GM23338 (cell line): ENCODE results near the gene LCNL1. TPM values are rescaled to one million over a fixed set of nuclear protein-coding genes. Genes with fewer than 3 reads are reported as not detected.

Source experiments
- ATAC-seq: fragments of 200-7000 bp; cut with Tn5 transposase; 3 replicates; pipeline ENCODE4 v1.9.1; 2020
- DNase-seq: peaks from one replicate; pipeline ENCODE4 v3.0.0-alpha.2; 2015; ENCODE audit warnings: low spot score
- H2AFZ ChIP-seq: fragments of 200-600 bp; sonication (generic); 2 replicates; pipeline ENCODE4 v1.8.0; 2016; ENCODE audit warnings: antibody characterized with exemption, mild to moderate bottlenecking, moderate library complexity
- H3F3A ChIP-seq: fragments of 200-600 bp; sonication (generic); replicated peaks from 2 replicates; pipeline ENCODE4 v1.8.0; 2017; ENCODE audit warnings: antibody characterized with exemption, mixed run types, low read depth
- H3K27ac ChIP-seq: fragments of 200-600 bp; sonication (generic); 2 replicates; pipeline ENCODE4 v1.6.1; 2016; ENCODE audit warnings: low read depth
- H3K27me3 ChIP-seq: fragments of 200-600 bp; sonication (generic); 2 replicates; pipeline ENCODE4 v1.8.0; 2016; ENCODE audit warnings: mild to moderate bottlenecking, mixed run types, moderate library complexity; ENCODE audit not compliant: insufficient read depth
- H3K36me3 ChIP-seq: fragments of 200-600 bp; sonication (generic); 2 replicates; pipeline ENCODE4 v1.8.0; 2016; ENCODE audit warnings: mild to moderate bottlenecking; ENCODE audit not compliant: insufficient read depth
- H3K4me1 ChIP-seq: fragments of 200-600 bp; sonication (generic); 2 replicates; pipeline ENCODE4 v1.8.0; 2016; ENCODE audit warnings: mild to moderate bottlenecking, moderate library complexity; ENCODE audit not compliant: insufficient read depth
- H3K4me2 ChIP-seq: fragments of 200-600 bp; sonication (generic); 2 replicates; pipeline ENCODE4 v1.7.1; 2017; ENCODE audit warnings: mixed run types
- H3K4me3 ChIP-seq: fragments of 200-600 bp; sonication (generic); 2 replicates; pipeline ENCODE4 v1.6.1; 2016; ENCODE audit warnings: mixed run types
- H3K79me2 ChIP-seq: fragments of 200-600 bp; sonication (generic); replicated peaks from 2 replicates; pipeline ENCODE4 v1.8.0; 2017; ENCODE audit warnings: mild to moderate bottlenecking; ENCODE audit not compliant: insufficient read depth
- H3K9me2 ChIP-seq: fragments of 200-600 bp; sonication (generic); 2 replicates; pipeline ENCODE4 v1.8.0; 2017; ENCODE audit not compliant: insufficient read depth
- H4K20me1 ChIP-seq: fragments of 200-600 bp; sonication (generic); replicated peaks from 2 replicates; pipeline ENCODE4 v1.8.0; 2017; ENCODE audit warnings: mild to moderate bottlenecking; ENCODE audit not compliant: insufficient read depth
- H3K27ac Mint-ChIP-seq: 2 replicates; pipeline ENCODE4 v1.8.0; 2020; ENCODE audit warnings: inconsistent platforms, mild to moderate bottlenecking, moderate library complexity, mixed read lengths
- H3K27me3 Mint-ChIP-seq: 3 replicates; pipeline ENCODE4 v1.8.0; 2022; ENCODE audit warnings: low read depth, mild to moderate bottlenecking, moderate library complexity, mixed read lengths, inconsistent platforms; ENCODE audit not compliant: insufficient read depth, poor library complexity
- H3K36me3 Mint-ChIP-seq: 3 replicates; pipeline ENCODE4 v1.8.0; 2021; ENCODE audit warnings: low read depth, mild to moderate bottlenecking, inconsistent platforms, moderate library complexity, mixed read lengths
- H3K4me1 Mint-ChIP-seq: 3 replicates; pipeline ENCODE4 v1.8.0; 2020; ENCODE audit warnings: mild to moderate bottlenecking, inconsistent platforms, mixed read lengths
- H3K4me3 Mint-ChIP-seq: 3 replicates; pipeline ENCODE4 v1.8.0; 2021; ENCODE audit warnings: moderate library complexity, mild to moderate bottlenecking, inconsistent platforms, mixed read lengths
- H3K9me3 Mint-ChIP-seq: 3 replicates; pipeline ENCODE4 v1.8.0; 2020; ENCODE audit warnings: moderate library complexity, mild to moderate bottlenecking, inconsistent platforms, mixed read lengths
- CREB1 ChIP-seq: fragments of 250-450 bp; sonication (Bioruptor Pico); IDR thresholded peaks from 2 replicates; pipeline ENCODE4 v1.5.0; 2020; ENCODE audit warnings: low read depth, mild to moderate bottlenecking, moderate library complexity
- EZH2 ChIP-seq: fragments of 200-600 bp; sonication (generic); IDR thresholded peaks from one replicate; pipeline ENCODE4 v1.8.0; 2017; ENCODE audit warnings: antibody characterized with exemption, mild to moderate bottlenecking, low read depth; ENCODE audit not compliant: unreplicated experiment
- EZH2phosphoT487 ChIP-seq: fragments of 200-600 bp; sonication (generic); IDR thresholded peaks from one replicate; pipeline ENCODE4 v1.8.1; 2018; ENCODE audit warnings: antibody characterized with exemption; ENCODE audit not compliant: unreplicated experiment
- JUNB ChIP-seq: IDR thresholded peaks from one replicate; pipeline ENCODE4 v1.6.1; 2016; ENCODE audit warnings: antibody characterized with exemption; ENCODE audit not compliant: unreplicated experiment
- NANOG ChIP-seq: IDR thresholded peaks from 2 replicates; pipeline ENCODE4 v1.6.1; 2016; ENCODE audit warnings: antibody characterized with exemption, borderline replicate concordance
- POLR2AphosphoS5 ChIP-seq: IDR thresholded peaks from 2 replicates; pipeline ENCODE4 v1.6.1; 2016; ENCODE audit warnings: antibody characterized with exemption, low read depth
- STAT1 ChIP-seq: IDR thresholded peaks from one replicate; pipeline ENCODE4 v1.6.1; 2016; ENCODE audit warnings: antibody characterized with exemption; ENCODE audit not compliant: unreplicated experiment
- ZNF114 ChIP-seq: fragments of 250-450 bp; sonication (Bioruptor Pico); IDR thresholded peaks from 2 replicates; pipeline ENCODE4 v1.5.0; 2020; ENCODE audit warnings: mild to moderate bottlenecking, moderate library complexity
- ZNF331 ChIP-seq: fragments of 250-450 bp; sonication (Bioruptor Pico); IDR thresholded peaks from 2 replicates; pipeline ENCODE4 v1.5.0; 2020; ENCODE audit warnings: low read depth, mild to moderate bottlenecking, moderate library complexity
- polyA plus RNA-seq: library from polyadenylated mRNA; unstranded; fragments of >200 nt; fragmentation: Nextera tagmentation; extraction: Ambion mirVana; gene quantifications from 2 replicates; pipeline ENCODE4 v1.2.1, GENCODE V29; 2016
- total RNA-seq: library from RNA; depleted of rRNA; stranded (reverse); fragments of >200 nt; shearing (Covaris generic); gene quantifications from 2 replicates; pipeline ENCODE4 v1.2.3, GENCODE V29; 2014
- TF ChIP-seq, protein P1 (sequence below): IDR thresholded peaks from 2 replicates; pipeline ENCODE4 v1.6.1; 2016; ENCODE audit warnings: antibody characterized with exemption
- TF ChIP-seq, protein P2 (sequence below), 2 experiments: fragments of 200-600 bp in 1 of 2; sonication (generic) in 1 of 2; conservative IDR thresholded peaks; 2 replicates each; pipeline versions ENCODE4 v1.5.1 to v1.6.1; 2016 to 2017; ENCODE audit warnings: antibody characterized with exemption in 2 of 2, low read depth in 2 of 2, mild to moderate bottlenecking in 2 of 2, moderate library complexity in 1 of 2
- TF ChIP-seq, protein P3 (sequence below): IDR thresholded peaks from one replicate; pipeline ENCODE4 v1.6.1; 2018; ENCODE audit warnings: antibody characterized with exemption; ENCODE audit not compliant: unreplicated experiment

Gene LCNL1
- total and polyA plus RNA-seq, 2 experiments from 2014 or later: 0.11 TPM; not detected in 1

DNA sequence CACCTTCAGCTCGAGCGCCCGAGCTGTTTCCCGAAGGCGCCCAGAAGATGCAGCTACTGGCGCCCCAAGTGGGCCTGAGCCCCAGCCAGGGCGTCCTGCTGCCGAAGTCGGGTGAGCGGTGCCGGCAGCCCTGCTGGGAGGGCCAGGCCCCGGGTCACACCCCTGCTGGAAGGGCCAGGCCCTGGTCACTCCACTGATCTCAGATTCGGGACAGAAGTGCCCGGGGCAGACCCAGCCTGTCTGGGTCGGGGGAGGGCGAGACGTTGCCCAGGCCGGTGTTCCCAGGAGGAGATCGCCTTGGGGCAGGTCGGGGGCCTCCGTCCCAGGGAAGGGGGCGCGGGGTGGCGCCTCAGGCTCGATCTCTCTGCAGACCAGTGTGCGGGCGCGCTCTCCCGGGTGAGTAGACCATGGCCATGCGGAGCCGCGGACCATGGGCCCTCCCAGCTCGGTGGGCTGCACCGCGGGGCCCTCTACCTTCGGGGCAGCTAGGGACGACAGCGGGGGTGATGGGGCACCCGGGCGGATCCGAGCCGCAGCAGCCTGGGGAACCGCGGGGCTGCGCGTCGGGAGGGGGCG is 2.3 kb downstream of the LCNL1 start:
- H3K27me3 ChIP-seq: peaks cover 39% of the 10 kb centered on the region
- peak overlapping the region; percentile 93 for H3K4me2 ChIP-seq
- DNase-seq (peak; percentile 53), ATAC-seq (peak; percentile 55)
- Mint-ChIP-seq H3K4me1 (no peaks in the 10 kb centered on the region; the same call in 2 of the 3 replicates), H3K9me3 (no peaks in the 10 kb centered on the region), H3K27ac (no peak overlapping the region), H3K36me3 (no peaks in the 10 kb centered on the region; the same call in 2 of the 3 replicates), H3K4me3 (peak overlapping the region; percentile 46; the same call in 2 of the 3 replicates), H3K27me3 (peaks cover 27% of the 10 kb centered on the region)
- H3F3A ChIP-seq: no peaks in the 10 kb centered on the region
- H2AFZ ChIP-seq: peak overlapping the region; percentile 94
- no peaks in the 10 kb centered on the region for H3K79me2 ChIP-seq
- no peaks in the 10 kb centered on the region for H3K36me3 ChIP-seq
- TF ChIP-seq POLR2AphosphoS5 (no peak), EZH2 (peak; percentile 39)
- no peak overlapping the region for H3K27ac ChIP-seq
- H3K4me3 ChIP-seq: peak overlapping the region; percentile 68
- H3K4me1 ChIP-seq: peaks cover 3% of the 10 kb centered on the region; the same call in 1 of the 2 replicates
- H3K9me2 ChIP-seq: no peaks in the 10 kb centered on the region
- H4K20me1 ChIP-seq: no peaks in the 10 kb centered on the region

DNA sequence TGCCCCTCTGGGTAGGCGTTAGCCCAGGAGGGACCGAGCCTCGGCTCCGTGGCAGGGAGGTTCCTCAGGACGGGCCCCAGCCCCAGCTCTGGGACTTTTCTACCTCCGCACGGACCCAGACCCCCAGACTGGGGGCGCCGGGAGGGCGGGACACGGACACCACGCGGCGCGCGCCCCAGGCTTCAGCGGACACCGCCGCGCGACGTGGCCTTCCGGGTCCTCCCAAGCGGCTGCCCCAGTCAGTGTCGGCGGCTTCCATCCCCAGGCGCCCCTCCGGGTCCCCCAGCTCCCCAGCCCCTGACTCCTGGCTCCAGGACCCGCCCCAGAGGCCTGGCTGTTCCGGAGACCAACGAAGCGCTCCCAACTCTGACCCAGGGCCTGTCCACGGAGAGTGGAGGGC is 3.1 kb downstream of the LCNL1 start:
- Histone ChIP-seq H3K4me1 (peaks cover 3% of the 10 kb centered on the region; the same call in 1 of the 2 replicates), H3K27ac (no peak overlapping the region), H3K27me3 (peaks cover 45% of the 10 kb centered on the region), H3K9me2 (no peaks in the 10 kb centered on the region), H4K20me1 (no peaks in the 10 kb centered on the region), H2AFZ (peak overlapping the region; percentile 74; the same call in 1 of the 2 replicates), H3F3A (no peaks in the 10 kb centered on the region), H3K4me3 (peak overlapping the region; percentile 68), H3K79me2 (no peaks in the 10 kb centered on the region), H3K4me2 (peak overlapping the region; percentile 93), H3K36me3 (no peaks in the 10 kb centered on the region)
- DNase-seq (peak; percentile 47), ATAC-seq (peak; percentile 32)
- no peaks in the 10 kb centered on the region; the same call in 2 of the 3 replicates for H3K4me1 Mint-ChIP-seq
- peaks cover 29% of the 10 kb centered on the region for H3K27me3 Mint-ChIP-seq
- no peaks in the 10 kb centered on the region; the same call in 2 of the 3 replicates for H3K36me3 Mint-ChIP-seq
- peaks cover 5% of the 10 kb centered on the region for H3K9me3 Mint-ChIP-seq
- no peak overlapping the region for H3K27ac Mint-ChIP-seq
- H3K4me3 Mint-ChIP-seq: peak overlapping the region; percentile 50; the same call in 1 of the 3 replicates
- TF ChIP-seq, protein P1, sequence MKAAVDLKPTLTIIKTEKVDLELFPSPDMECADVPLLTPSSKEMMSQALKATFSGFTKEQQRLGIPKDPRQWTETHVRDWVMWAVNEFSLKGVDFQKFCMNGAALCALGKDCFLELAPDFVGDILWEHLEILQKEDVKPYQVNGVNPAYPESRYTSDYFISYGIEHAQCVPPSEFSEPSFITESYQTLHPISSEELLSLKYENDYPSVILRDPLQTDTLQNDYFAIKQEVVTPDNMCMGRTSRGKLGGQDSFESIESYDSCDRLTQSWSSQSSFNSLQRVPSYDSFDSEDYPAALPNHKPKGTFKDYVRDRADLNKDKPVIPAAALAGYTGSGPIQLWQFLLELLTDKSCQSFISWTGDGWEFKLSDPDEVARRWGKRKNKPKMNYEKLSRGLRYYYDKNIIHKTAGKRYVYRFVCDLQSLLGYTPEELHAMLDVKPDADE: no peak
- no peak for TF ChIP-seq NANOG
- TF ChIP-seq CREB1 (CRISPR knock-in tag): no peak
- TF ChIP-seq STAT1: no peak
- TF ChIP-seq JUNB: no peak
- TF ChIP-seq, protein P2, sequence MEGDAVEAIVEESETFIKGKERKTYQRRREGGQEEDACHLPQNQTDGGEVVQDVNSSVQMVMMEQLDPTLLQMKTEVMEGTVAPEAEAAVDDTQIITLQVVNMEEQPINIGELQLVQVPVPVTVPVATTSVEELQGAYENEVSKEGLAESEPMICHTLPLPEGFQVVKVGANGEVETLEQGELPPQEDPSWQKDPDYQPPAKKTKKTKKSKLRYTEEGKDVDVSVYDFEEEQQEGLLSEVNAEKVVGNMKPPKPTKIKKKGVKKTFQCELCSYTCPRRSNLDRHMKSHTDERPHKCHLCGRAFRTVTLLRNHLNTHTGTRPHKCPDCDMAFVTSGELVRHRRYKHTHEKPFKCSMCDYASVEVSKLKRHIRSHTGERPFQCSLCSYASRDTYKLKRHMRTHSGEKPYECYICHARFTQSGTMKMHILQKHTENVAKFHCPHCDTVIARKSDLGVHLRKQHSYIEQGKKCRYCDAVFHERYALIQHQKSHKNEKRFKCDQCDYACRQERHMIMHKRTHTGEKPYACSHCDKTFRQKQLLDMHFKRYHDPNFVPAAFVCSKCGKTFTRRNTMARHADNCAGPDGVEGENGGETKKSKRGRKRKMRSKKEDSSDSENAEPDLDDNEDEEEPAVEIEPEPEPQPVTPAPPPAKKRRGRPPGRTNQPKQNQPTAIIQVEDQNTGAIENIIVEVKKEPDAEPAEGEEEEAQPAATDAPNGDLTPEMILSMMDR (conservative IDR thresholded peaks at IDR 0.05; ENCODE audit: low read depth in 2 of 2): no peak
- TF ChIP-seq EZH2: no peak
- no peak for TF ChIP-seq EZH2phosphoT487
- TF ChIP-seq, protein P3, sequence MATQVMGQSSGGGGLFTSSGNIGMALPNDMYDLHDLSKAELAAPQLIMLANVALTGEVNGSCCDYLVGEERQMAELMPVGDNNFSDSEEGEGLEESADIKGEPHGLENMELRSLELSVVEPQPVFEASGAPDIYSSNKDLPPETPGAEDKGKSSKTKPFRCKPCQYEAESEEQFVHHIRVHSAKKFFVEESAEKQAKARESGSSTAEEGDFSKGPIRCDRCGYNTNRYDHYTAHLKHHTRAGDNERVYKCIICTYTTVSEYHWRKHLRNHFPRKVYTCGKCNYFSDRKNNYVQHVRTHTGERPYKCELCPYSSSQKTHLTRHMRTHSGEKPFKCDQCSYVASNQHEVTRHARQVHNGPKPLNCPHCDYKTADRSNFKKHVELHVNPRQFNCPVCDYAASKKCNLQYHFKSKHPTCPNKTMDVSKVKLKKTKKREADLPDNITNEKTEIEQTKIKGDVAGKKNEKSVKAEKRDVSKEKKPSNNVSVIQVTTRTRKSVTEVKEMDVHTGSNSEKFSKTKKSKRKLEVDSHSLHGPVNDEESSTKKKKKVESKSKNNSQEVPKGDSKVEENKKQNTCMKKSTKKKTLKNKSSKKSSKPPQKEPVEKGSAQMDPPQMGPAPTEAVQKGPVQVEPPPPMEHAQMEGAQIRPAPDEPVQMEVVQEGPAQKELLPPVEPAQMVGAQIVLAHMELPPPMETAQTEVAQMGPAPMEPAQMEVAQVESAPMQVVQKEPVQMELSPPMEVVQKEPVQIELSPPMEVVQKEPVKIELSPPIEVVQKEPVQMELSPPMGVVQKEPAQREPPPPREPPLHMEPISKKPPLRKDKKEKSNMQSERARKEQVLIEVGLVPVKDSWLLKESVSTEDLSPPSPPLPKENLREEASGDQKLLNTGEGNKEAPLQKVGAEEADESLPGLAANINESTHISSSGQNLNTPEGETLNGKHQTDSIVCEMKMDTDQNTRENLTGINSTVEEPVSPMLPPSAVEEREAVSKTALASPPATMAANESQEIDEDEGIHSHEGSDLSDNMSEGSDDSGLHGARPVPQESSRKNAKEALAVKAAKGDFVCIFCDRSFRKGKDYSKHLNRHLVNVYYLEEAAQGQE: no peak
- TF ChIP-seq ZNF114: no peak
- TF ChIP-seq ZNF331 (CRISPR knock-in tag): no peak
